GM21737 (cell line): Measurements from ENCODE around the gene OTOG.

Experiments used
- ATAC-seq: cut with Tn5 transposase; IDR thresholded peaks from one replicate; pipeline ENCODE4 v1.9.1; 2021; ENCODE audit warnings: mild to moderate bottlenecking, moderate library complexity; ENCODE audit not compliant: unreplicated experiment

OTOG gene

DNA sequence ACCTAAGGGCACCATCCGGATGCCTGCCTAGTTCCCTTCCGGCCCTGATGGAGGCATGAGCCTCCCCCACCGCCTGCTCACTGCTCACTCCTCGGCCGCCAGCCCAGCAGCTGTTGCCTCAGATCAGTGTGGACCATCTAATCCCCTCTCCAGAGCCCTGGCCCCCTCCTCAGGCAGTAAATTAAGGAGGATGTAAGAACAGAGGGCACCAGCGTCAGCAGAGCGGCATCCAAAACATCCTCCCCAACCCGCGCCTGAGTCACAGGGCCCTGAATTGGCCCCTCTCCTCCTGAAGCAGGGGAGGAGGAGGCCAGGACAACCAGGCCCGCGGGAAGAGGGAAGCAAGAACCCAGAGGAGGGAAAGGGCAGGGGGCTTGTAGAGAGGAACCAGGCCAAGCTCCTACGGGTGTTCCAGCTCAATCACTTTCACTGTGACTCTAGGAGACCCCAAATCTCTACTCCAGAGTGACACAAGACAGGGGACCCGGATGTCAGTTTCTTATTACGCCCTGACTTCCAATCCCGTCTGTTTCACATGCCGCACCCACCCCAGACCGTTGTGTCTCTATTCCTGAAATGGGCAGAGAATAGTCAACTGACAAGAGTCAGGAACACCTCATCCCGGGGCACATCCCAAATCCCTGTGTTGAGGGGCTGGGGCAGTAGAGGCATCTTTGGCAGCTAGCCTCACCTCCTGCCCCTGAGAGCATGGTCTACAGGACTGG is 141.0 kb downstream of the OTOG start:
- ATAC-seq = no peak

DNA sequence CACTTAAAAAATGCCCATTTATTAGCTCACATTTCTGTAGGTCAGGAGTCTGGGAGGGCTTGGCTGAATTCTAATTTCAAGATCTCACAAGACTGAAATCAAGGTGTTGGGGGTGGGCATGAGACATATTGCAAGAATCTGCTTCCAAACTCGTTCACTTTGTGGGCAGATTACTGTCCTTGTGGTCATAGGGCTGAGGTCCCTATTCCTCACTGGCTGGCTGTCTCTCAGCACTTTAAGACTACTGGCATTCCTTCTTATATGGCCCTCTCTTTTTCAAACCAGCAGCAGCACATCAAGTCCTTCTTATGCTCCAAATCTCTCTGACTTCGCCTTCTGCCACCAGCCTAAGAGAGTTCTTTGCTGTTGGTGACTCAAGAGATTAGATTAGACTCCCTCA is 144.5 kb downstream of the OTOG start:
- ATAC-seq = no peak

DNA sequence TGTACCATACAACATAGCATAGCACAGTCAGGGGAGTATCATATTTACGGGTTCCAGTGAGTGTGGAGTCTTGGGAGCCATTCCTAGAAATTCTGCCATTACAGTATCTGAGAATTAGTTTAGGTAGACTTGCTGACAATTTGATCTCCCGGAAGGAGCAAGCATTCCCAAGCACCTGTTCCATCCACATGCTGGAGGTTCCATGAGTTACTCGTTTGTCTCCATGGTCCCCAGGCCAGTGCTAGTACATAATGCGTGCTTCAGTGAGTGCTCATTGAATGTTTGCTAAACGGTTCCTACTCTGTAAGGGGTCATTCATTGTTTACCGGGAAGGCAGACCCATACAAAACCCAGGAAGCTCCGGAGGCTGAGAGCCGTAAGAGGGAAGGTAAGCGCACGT is 144.9 kb downstream of the OTOG start:
- ATAC-seq = no peak

GRCh38 chr11:17692931-17693330 is 145.9 kb downstream of the OTOG start:
- no peak for ATAC-seq

- no peak for ATAC-seq
Measured at GRCh38 chr11:17693531-17693930, 146.5 kb downstream of the OTOG start.

- ATAC-seq = no peak
Measured at GRCh38 chr11:17694494-17695110, 147.5 kb downstream of the OTOG start.

DNA sequence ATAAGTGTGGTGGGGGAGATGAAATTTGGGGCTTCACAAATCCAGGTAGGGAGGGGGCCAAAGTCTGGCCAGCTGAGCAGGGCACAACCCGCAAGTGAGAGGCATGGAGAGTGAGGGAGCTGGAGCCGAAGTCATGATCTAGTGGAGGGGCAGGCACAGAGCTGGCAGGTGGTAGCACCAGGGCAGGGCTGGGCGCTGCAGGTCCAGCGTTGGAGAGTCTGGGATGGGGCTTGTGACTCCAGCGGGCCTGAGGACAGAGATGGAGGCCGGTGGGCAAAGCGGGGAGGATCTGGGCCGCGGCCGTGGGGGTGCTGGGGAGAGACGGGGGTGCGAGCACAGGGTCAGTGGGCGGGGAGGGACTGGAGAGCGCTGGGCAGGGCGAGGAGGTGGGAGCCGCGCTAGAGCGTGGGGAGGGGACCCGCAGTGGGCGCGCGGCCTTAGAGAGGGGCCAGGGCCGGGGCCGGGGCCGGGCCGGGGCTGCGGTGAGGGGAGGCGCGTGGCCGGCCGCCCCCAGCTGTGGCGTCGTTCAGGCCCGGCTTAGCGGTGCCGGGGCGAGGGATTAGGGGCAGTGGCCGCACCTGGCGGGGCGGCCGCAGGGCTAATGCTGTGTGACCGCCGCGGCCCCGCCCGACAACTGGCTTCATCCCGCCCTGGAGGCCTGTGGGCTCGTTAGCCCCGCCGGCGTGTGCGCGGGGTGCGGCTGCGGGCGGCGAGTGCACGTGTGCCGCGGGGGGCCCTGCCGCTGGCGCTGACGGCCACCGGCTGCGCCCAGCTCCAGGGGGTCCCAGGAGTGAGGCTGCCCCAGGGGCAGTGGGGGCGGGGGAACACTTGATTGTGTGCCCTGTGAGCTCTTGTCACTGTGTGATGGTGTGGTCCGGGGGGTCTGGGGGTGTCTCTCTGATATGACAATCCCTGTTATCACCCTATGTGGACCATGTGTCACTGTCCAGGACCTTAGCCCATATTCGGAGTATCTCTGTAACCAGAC is 148.7 kb downstream of the OTOG start:
- no peak for ATAC-seq

GRCh38 chr11:17696741-17697140 is 149.7 kb downstream of the OTOG start:
- ATAC-seq = no peak
